GM19328 (cell line): ENCODE data around the gene CLMN.
"Not testable (repeated sequence)": the region's sequence is repeated elsewhere in the genome, so short reads cannot be mapped to it uniquely, and the experiment has no call there.

ENCODE experiments used
- ATAC-seq: cut with Tn5 transposase; IDR thresholded peaks from one replicate; pipeline ENCODE4 v1.9.1; 2021; ENCODE audit warnings: mild to moderate bottlenecking, moderate library complexity; ENCODE audit not compliant: unreplicated experiment

The CLMN gene

GRCh38 chr14:95197551-95197950, 122.2 kb downstream of the CLMN start:
- no peak for ATAC-seq

DNA sequence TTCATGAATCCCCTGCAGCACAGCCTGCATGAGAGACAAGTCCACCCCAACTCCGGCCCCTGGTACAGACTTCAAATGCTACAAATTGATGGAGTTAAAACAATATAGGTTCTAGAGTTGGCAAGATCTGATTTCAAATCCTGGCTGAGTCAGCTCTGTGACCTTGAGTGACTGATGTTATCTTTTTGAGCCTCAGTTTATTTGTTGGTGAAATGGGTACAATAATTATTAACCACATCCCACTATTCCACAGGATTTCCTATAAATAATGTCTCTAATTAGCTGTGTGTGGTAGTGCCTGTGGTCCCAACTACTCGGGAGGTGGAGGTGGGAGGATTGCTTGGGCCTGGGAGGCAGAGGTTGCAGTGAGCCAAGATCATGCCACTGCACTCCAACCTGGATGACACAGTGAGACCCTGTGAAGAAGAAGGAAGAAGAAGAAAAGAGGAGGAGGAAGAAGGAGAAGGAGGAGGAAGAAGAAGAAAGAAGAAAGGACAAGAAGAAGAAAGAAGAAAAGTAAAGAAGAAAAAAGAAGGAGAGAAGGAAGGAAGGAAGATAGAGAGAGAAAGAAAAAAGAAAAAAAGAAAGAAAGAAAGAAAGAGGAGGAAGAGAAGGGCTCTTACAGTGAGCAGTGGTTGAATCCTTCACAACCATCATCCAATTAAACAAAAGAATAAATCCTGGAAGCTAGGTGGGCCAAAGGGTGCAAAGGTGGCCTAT, 122.7 kb downstream of the CLMN start:
- no peak for ATAC-seq

DNA sequence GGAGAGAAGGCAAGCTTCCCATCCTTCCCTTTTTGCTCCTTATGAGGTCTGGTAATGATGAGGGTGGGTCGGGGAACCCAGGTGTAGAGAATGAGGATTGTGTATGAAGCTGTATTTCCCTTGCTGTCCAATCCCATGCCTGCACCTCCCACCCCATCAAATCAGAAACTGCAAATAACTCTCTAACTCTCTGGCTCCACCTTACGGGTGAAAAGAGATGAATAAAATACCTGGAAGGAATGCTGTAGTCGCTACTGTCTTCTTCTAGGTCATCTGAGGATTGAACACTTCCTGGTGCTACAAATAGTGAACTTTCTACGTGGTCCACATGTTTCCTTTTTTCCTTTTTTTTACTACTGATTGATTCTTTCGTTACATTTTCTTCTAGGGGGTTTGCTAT, 123.4 kb downstream of the CLMN start:
- no peak for ATAC-seq

GRCh38 chr14:95195031-95195430, 124.7 kb downstream of the CLMN start:
- no peak for ATAC-seq

GRCh38 chr14:95193081-95193480, 126.6 kb downstream of the CLMN start:
- ATAC-seq: no peak

GRCh38 chr14:95192311-95192710, 127.4 kb downstream of the CLMN start:
- ATAC-seq: no peak

- ATAC-seq: no peak
Observed at GRCh38 chr14:95191445-95192199, 128.1 kb downstream of the CLMN start.

GRCh38 chr14:95190857-95191256, 128.9 kb downstream of the CLMN start:
- ATAC-seq: no peak

DNA sequence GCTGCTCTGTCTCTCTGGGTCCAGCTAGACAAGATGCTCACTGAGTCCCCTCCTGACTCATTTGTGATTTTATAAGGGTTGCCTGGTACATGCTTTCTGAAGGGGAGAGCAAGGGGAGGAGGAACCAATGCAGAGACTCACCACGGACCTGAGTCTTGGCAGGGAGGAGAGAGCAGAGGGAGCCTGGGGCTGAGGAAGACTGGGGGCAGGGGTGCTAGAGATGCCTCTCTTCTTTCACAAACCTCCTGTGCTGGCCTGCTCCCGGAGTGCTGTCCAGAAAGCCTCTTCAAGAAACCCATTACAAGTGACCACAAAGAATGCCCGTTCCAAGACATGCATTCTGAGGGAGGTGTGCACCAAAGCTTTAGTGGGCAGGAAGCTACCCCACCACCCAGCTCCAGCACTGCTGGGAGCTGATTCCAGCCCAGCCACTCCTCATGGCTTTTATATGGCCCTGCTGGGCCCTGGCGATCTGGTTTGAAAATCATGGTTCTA, 129.3 kb downstream of the CLMN start:
- ATAC-seq: no peak

- ATAC-seq: no peak
Observed at GRCh38 chr14:95189367-95190132, 130.2 kb downstream of the CLMN start.

DNA sequence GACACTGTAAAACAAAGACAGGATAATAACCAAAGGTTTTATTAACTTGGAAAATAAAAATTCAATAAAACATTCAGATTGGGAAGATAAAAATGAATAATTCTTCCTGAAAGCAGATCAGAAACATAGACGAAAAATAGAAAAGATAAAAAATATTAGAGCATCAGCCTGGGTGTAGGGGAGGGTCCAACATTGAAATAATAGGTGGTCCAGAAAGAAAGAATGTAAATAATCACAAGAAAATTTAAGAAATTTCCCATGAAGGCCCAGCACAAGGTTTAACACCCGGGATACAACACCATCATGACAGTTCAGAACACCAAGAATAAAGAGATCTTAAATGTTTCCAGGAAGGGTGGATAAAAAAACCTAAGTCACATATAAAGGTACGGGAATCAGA, 131.3 kb downstream of the CLMN start:
- ATAC-seq: no peak

GRCh38 chr14:95185767-95186392, 133.8 kb downstream of the CLMN start:
- no peak for ATAC-seq

DNA sequence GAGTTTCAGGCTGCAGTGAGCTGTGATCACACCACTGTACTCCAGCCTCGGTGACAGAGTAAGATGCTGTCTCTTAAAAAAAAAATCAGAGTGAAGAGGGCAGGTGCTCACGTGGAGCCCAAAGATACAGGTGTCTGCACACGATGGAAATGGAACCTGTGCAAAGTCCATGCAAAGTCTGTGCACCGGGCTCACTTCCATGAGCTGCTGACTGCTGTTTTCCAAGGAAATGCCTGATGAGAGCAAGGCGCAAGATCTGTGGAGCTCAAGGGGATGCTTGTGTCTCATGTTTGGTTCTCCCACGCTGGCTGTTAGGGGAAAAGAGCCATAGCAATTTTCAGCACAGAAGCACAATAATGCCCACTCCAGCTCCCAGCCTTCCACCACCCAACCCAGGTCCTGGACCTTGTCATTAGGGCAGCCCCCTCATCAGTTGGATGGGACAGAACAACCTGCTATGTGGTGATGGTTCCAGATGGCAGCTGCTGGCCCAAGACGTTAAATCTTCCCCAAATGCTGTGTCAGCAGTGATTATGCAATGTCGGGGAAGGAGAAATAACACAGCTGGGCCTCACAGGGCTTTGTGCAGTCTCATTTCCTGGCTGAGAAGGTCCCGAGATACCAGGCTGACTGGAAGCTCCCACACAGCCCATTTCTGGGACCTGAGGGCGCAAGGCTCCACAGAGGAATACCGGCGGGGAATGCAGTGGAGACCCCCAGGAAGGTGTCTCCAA, 134.5 kb downstream of the CLMN start:
- ATAC-seq: no peak

- ATAC-seq: no peak
Observed at GRCh38 chr14:95184413-95184790, 135.3 kb downstream of the CLMN start.

- no peak for ATAC-seq
Observed at GRCh38 chr14:95183532-95184412, 135.9 kb downstream of the CLMN start.

GRCh38 chr14:95183082-95183481, 136.6 kb downstream of the CLMN start:
- ATAC-seq: no peak

- ATAC-seq: no peak
Observed at GRCh38 chr14:95182379-95182778, 137.3 kb downstream of the CLMN start.

DNA sequence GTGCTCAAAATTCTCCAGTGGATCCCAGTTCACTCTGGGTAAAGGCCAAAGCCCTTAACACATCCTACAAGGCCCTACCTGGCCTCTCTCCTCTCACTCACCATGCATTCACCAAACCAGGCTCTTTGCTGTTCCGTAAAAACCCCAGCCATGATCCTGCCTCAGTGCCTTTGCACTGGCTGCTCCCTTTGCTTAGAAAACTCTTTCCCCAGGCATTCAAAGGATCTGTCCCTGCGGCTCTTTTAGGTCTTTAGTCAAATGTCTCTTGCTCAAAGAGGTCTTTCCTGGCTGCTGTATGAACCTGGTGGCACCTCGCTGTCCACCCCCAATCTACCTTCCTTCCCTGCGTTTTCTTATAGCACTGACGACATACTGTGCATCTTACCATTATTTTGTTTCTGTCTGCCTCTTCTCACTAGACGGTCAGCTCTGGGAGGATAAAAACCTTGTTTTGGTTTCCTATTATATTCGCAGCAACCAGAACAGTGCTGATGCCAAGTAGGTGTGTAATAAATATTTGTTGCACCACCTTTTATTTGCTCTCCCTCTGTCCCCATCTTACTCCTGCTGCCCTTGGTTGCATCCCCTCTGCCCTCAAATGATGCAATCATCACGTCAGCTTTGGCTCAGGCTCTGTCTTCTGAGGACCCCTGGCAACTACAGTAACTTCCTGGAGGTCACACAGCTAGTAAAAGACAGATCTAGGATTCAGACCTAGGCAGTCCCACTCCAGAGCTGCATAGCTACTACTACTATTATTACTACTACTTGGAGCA, 138.6 kb downstream of the CLMN start:
- ATAC-seq: no peak

- ATAC-seq: not testable (repeated sequence)
Observed at GRCh38 chr14:95175670-95176069, 144.0 kb downstream of the CLMN start.
